UCSD-AML1 (cell line): Measurements from ENCODE around the gene HES7.
A peak's percentile ranks its signal among the peaks of the same experiment; 100 is the strongest.
"Not testable (repeated sequence)": the region's sequence is repeated elsewhere in the genome, so short reads cannot be mapped to it uniquely, and the experiment has no call there.

ENCODE experiments used
- DNase-seq: peaks from one replicate; lab custom pipeline; 2025; ENCODE audit not compliant: unreplicated experiment; lab: John Stamatoyannopoulos, UW

Gene HES7

GRCh38 chr17:8105957-8106398 lies 17.9 kb downstream of the HES7 start:
- DNase-seq, result no peak

GRCh38 chr17:8104911-8105310 lies 19.0 kb downstream of the HES7 start:
- DNase-seq, result no peak

- DNase-seq, result no peak
These were observed 20.4 kb downstream of the HES7 start for GRCh38 chr17:8103549-8103948.

- DNase-seq, result no peak
These were observed 22.2 kb downstream of the HES7 start for GRCh38 chr17:8101721-8102120.

- no peak for DNase-seq
These were observed 23.1 kb downstream of the HES7 start for GRCh38 chr17:8100763-8101162.

- no peak for DNase-seq
These were observed 23.8 kb downstream of the HES7 start for GRCh38 chr17:8100111-8100510.

GRCh38 chr17:8096541-8096940 lies 27.4 kb downstream of the HES7 start:
- DNase-seq, result no peak

- no peak for DNase-seq
These were observed 28.5 kb downstream of the HES7 start for GRCh38 chr17:8095361-8095760.

GRCh38 chr17:8091033-8091687 lies 32.7 kb downstream of the HES7 start:
- no peak for DNase-seq

GRCh38 chr17:8089728-8090127 lies 34.2 kb downstream of the HES7 start:
- DNase-seq, result no peak

- no peak for DNase-seq
These were observed 36.0 kb downstream of the HES7 start for GRCh38 chr17:8087952-8088230.

- no peak for DNase-seq
These were observed 36.6 kb downstream of the HES7 start, which contains the start of gene ALOX12B for GRCh38 chr17:8087075-8087951. TSS of gene ALOX12B (minus strand) at chr17:8087716. CDS start at chr17:8087442, 274 bp downstream.

- no peak for DNase-seq
These were observed 39.7 kb downstream of the HES7 start for GRCh38 chr17:8084250-8084649.

GRCh38 chr17:8082292-8082691 lies 41.6 kb downstream of the HES7 start:
- DNase-seq, result no peak

- no peak for DNase-seq
These were observed 42.0 kb downstream of the HES7 start for GRCh38 chr17:8081876-8082275.

- DNase-seq, result no peak
These were observed 43.1 kb downstream of the HES7 start for GRCh38 chr17:8080799-8081219.

- DNase-seq, result no peak
These were observed 43.6 kb downstream of the HES7 start for GRCh38 chr17:8080208-8080798.

GRCh38 chr17:8079291-8080207 lies 44.4 kb downstream of the HES7 start:
- peak; percentile 82 for DNase-seq

GRCh38 chr17:8077939-8078338 lies 46.0 kb downstream of the HES7 start:
- DNase-seq, result not testable (repeated sequence)

- DNase-seq, result no peak
These were observed 47.2 kb downstream of the HES7 start for GRCh38 chr17:8076502-8077266.
